Measurements from ENCODE around the gene CPXM1. TPM values are rescaled to one million over a fixed set of nuclear protein-coding genes. Genes with fewer than 3 reads are reported as not detected.

The CPXM1 gene
- total and polyA plus RNA-seq, 10 donors, result 0.23 to 2.9 (median 0.48) TPM

DNA sequence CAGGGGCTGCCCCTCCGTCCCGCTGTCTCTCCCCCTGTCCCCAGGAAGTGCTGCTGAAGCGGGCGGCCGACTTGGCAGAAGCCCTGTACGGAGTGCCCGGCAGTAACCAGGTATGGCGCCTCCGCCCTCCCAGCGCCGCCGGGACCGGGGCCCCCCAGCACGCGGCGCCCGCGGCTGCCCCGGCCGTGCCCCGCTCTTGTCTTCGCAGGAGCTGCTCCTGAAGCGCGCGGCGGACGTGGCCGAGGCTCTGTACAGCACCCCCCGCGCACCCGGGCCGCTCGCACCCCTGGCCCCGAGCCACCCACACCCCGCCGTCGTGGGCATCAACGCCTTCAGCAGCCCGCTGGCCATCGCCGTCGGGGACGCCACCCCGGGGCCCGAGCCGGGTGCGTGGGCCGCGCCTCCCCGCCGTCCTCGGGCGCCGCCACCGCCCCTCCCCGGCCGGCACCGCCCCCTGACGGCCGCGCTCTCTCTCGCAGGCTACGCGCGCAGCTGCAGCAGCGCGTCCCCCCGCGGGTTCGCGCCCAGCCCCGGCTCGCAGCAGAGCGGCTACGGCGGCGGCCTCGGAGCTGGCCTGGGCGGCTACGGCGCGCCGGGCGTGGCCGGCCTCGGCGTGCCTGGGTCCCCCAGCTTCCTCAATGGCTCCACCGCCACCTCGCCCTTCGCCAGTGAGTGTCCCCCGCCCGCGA lies 48.4 kb downstream of the CPXM1 start:
- H3K4me1 ChIP-seq, result peaks cover 13 to 52% (median 35%) of the 10 kb centered on the region in 6 donors
- peak overlapping the region; percentile 24 to 78 (median 44) for H3K4me3 ChIP-seq
- no peaks in the 10 kb centered on the region for H3K9me3 ChIP-seq
- WGBS, 5 donors, result 1 to 5% (median 1%) methylated on average over 12 to 93 of the region's 93 CpGs
- no peaks in the 10 kb centered on the region for H3K36me3 ChIP-seq
- peaks cover 0 to 89% (median 35%) of the 10 kb centered on the region in 7 donors for H3K27me3 ChIP-seq (replicated peaks in 1 of 7)
- peak overlapping the region in 5 of 8 donors; percentile 12 to 61 (median 49) for H3K27ac ChIP-seq
- DNase-seq, result peak; percentile 83
- intact Hi-C loops (cut with DNase I; ENCODE audit: low total_unique reads), result no loop called here
- TF ChIP-seq POLR2A (IDR thresholded peaks at IDR 0.05) (no peak), POLR2AphosphoS5 (IDR thresholded peaks at IDR 0.05) (no peak)
- TF ChIP-seq, protein P1, sequence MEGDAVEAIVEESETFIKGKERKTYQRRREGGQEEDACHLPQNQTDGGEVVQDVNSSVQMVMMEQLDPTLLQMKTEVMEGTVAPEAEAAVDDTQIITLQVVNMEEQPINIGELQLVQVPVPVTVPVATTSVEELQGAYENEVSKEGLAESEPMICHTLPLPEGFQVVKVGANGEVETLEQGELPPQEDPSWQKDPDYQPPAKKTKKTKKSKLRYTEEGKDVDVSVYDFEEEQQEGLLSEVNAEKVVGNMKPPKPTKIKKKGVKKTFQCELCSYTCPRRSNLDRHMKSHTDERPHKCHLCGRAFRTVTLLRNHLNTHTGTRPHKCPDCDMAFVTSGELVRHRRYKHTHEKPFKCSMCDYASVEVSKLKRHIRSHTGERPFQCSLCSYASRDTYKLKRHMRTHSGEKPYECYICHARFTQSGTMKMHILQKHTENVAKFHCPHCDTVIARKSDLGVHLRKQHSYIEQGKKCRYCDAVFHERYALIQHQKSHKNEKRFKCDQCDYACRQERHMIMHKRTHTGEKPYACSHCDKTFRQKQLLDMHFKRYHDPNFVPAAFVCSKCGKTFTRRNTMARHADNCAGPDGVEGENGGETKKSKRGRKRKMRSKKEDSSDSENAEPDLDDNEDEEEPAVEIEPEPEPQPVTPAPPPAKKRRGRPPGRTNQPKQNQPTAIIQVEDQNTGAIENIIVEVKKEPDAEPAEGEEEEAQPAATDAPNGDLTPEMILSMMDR (IDR thresholded peaks at IDR 0.05 in 8 of 11, conservative IDR thresholded peaks at IDR 0.05 in 3 of 11), result no peak

DNA sequence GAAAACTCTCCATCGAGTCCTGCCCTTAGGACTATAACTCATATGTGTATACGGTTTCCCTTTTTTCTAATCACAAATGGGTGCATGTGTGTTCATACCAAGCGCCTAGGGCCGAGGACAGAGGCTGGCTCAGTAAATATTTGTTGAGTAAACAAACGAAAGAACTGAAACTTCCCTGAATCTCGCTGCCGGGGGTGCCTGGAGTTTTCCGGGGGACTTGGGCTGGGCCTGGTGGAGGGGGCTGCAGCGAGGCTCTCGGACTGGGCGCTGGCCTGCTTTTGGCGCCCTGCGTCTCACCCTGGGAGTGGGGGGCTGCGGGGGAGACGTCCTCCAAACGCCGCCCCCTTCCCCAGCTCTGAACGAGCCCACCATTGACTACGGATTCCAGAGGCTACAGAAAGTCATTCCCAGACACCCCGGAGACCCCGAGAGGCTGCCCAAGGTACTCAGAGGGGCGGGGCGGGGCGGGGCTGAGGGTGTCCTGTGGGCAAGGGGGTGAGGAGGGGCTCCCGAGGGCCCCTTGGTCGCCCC lies 49.0 kb downstream of the CPXM1 start:
- intact Hi-C loops (cut with DNase I; ENCODE audit: low total_unique reads), result no loop called here
- 2 to 3% (median 3%) methylated on average over 8 to 26 of the region's 26 CpGs for WGBS, 5 donors
- TF ChIP-seq POLR2AphosphoS5 (IDR thresholded peaks at IDR 0.05) (no peak), POLR2A (IDR thresholded peaks at IDR 0.05) (no peak)
- TF ChIP-seq, protein P1 (IDR thresholded peaks at IDR 0.05 in 8 of 11, conservative IDR thresholded peaks at IDR 0.05 in 3 of 11), result no peak
- no peaks in the 10 kb centered on the region for H3K9me3 ChIP-seq
- peak overlapping the region; percentile 24 to 78 (median 44) for H3K4me3 ChIP-seq
- H3K4me1 ChIP-seq, result peaks cover 13 to 52% (median 35%) of the 10 kb centered on the region in 6 donors
- DNase-seq, result peak; percentile 66
- peaks cover 0 to 83% (median 35%) of the 10 kb centered on the region in 7 donors for H3K27me3 ChIP-seq (replicated peaks in 1 of 7)
- H3K27ac ChIP-seq, result peak overlapping the region in 5 of 8 donors; percentile 12 to 61 (median 49)
- H3K36me3 ChIP-seq, result no peaks in the 10 kb centered on the region

DNA sequence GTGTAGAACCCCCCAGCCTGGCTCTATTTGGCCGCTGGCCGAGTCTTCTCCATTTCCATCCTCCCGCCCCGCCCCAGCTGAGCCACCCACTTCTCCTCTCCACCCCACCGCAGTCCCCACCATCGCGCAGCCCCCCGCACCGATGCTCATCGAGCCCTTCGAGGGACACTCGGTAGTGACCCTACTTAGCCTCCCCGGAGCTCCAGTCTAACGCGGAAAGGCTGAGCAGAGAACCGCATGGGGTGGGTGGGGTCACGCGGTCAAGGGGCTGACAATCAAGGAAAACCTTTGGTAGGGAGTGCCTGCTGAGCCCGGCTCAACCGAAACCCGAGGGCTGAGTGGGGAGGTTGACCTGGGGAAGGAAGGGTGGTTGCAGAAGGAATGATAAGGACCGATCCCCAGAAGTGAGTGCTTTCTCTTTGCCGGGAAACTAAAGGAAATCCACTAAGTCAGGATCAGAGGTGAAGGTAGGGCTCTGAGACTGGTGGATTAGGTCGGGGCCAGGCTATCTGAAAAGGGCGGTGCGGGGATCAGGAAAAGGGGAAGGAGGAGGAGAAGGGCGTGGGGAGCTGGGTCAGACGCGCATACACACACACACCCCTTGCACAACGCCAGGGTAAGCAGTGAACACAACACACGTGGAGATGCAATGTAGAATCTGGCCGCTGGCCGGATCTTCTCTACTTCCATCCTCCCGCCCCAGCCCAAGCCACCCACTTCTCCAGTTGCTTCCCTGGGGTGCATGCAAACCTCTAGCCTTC lies 49.8 kb downstream of the CPXM1 start:
- Histone ChIP-seq H3K27ac (peak overlapping the region in 3 of 8 donors; percentile 49 to 61 (median 58)), H3K4me1 (peaks cover 13 to 52% (median 35%) of the 10 kb centered on the region in 6 donors), H3K27me3 (replicated peaks in 1 of 7) (peaks cover 0 to 76% (median 32%) of the 10 kb centered on the region in 7 donors), H3K36me3 (no peaks in the 10 kb centered on the region), H3K4me3 (peak overlapping the region in 6 of 8 donors; percentile 24 to 78 (median 44)), H3K9me3 (no peaks in the 10 kb centered on the region)
- intact Hi-C loops (cut with DNase I; ENCODE audit: low total_unique reads), result no loop called here
- TF ChIP-seq, protein P1 (IDR thresholded peaks at IDR 0.05 in 8 of 11, conservative IDR thresholded peaks at IDR 0.05 in 3 of 11), result no peak
- TF ChIP-seq POLR2A (IDR thresholded peaks at IDR 0.05) (no peak), POLR2AphosphoS5 (IDR thresholded peaks at IDR 0.05) (peak in 1 of 3 donors; percentile 24)
- 1 to 8% (median 2%) methylated on average over 33 to 34 of the region's 34 CpGs for WGBS, 5 donors
- DNase-seq, result peak; percentile 78

Data from spleen (tissue), 11 donors.